ENCODE results near the gene PPP1R12A. TPM values are rescaled to one million over a fixed set of nuclear protein-coding genes. Genes with fewer than 3 reads are reported as not detected.

PPP1R12A gene
- polyA plus RNA-seq, 2 of the 4 experiments (the other 2 are of a cell fraction): 28.0 to 74.8 TPM

GRCh38 chr12:79975143-79975542 is 40.2 kb upstream of the PPP1R12A start:
- FAIRE-seq (no peak), DNase-seq (ENCODE audit: low read depth in 1 of 2, low spot score in 1 of 2) (no peak), ATAC-seq (no peak)
- ChIA-PET CTCF (no interaction called here), POLR2A (no interaction called here)
- no peaks in the 10 kb centered on the region for H3K4me1 ChIP-seq
- no peak overlapping the region for H3K4me2 ChIP-seq
- WGBS (ENCODE audit: missing lambda C conversion rate): 90% methylated on average over 5 of the region's 5 CpGs
- no peak overlapping the region for H3K4me3 ChIP-seq
- H3K9me3 ChIP-seq: no peaks in the 10 kb centered on the region
- no peak for TF ChIP-seq CEBPB (IDR thresholded peaks at IDR 0.05)
- H3K27ac ChIP-seq: no peak overlapping the region

DNA sequence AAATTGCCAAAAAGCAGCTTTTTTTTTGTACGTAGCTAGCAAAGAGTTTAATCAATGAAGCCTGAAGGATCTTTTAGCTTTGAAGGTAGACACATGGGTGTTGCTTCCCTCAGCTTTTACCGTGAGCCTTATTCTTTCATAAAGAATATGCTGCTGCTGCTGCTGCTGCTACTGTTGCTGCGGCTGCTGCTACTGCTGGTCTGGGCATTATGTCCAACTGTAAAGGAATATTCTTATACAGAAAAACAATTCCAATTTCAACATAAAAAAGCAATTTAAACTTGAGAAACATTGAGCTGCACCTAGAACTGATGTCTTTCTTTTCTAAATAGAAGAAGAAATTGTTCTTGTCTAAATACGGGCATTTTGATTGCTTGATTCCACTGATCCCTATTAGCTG is 38.9 kb upstream of the PPP1R12A start:
- ChIA-PET CTCF (interaction anchor here (1.2 kb wide), 1 partner anchor 296 kb away, joined by 3 read pairs; no protein-coding TSS in a partner anchor), POLR2A (no interaction called here)
- DNase-seq (ENCODE audit: low read depth in 1 of 2, low spot score in 1 of 2): no peak
- WGBS (ENCODE audit: missing lambda C conversion rate): 73% methylated on average over 4 of the region's 4 CpGs
- H3K4me3 ChIP-seq: no peak overlapping the region
- TF ChIP-seq FOSL2 (IDR thresholded peaks at IDR 0.05) (no peak), FOSL2 (CRISPR knock-in tag; IDR thresholded peaks at IDR 0.05) (no peak), SREBF2 (IDR thresholded peaks at IDR 0.05) (no peak), EP300 (IDR thresholded peaks at IDR 0.05) (no peak), SMC3 (IDR thresholded peaks at IDR 0.05) (no peak), BCL3 (IDR thresholded peaks at IDR 0.05) (no peak), KDM5A (IDR thresholded peaks at IDR 0.05) (no peak), PHF8 (IDR thresholded peaks at IDR 0.05; ENCODE audit: borderline replicate concordance, low read depth) (no peak), TFCP2L1 (CRISPR knock-in tag; IDR thresholded peaks at IDR 0.05) (no peak), RFX5 (IDR thresholded peaks at IDR 0.05) (no peak), JUN (IDR thresholded peaks at IDR 0.05) (no peak), BHLHE40 (IDR thresholded peaks at IDR 0.05; ENCODE audit: low read depth, low read length) (no peak), CBX8 (IDR thresholded peaks at IDR 0.05) (no peak), KDM1A (IDR thresholded peaks at IDR 0.05; ENCODE audit: low read depth) (no peak), MAZ (IDR thresholded peaks at IDR 0.05; ENCODE audit: borderline replicate concordance, low read depth, low read length) (no peak), HOXB13 (CRISPR knock-in tag; IDR thresholded peaks at IDR 0.05; ENCODE audit: low read depth) (no peak)
- TF ChIP-seq, protein P1, sequence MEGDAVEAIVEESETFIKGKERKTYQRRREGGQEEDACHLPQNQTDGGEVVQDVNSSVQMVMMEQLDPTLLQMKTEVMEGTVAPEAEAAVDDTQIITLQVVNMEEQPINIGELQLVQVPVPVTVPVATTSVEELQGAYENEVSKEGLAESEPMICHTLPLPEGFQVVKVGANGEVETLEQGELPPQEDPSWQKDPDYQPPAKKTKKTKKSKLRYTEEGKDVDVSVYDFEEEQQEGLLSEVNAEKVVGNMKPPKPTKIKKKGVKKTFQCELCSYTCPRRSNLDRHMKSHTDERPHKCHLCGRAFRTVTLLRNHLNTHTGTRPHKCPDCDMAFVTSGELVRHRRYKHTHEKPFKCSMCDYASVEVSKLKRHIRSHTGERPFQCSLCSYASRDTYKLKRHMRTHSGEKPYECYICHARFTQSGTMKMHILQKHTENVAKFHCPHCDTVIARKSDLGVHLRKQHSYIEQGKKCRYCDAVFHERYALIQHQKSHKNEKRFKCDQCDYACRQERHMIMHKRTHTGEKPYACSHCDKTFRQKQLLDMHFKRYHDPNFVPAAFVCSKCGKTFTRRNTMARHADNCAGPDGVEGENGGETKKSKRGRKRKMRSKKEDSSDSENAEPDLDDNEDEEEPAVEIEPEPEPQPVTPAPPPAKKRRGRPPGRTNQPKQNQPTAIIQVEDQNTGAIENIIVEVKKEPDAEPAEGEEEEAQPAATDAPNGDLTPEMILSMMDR (IDR thresholded peaks at IDR 0.05): no peak
- TF ChIP-seq, protein P2, sequence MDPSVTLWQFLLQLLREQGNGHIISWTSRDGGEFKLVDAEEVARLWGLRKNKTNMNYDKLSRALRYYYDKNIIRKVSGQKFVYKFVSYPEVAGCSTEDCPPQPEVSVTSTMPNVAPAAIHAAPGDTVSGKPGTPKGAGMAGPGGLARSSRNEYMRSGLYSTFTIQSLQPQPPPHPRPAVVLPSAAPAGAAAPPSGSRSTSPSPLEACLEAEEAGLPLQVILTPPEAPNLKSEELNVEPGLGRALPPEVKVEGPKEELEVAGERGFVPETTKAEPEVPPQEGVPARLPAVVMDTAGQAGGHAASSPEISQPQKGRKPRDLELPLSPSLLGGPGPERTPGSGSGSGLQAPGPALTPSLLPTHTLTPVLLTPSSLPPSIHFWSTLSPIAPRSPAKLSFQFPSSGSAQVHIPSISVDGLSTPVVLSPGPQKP (IDR thresholded peaks at IDR 0.05; ENCODE audit: low read depth, low read length): no peak
- no peak for FAIRE-seq
- H3K4me1 ChIP-seq: no peaks in the 10 kb centered on the region
- no peak overlapping the region for H3K4me2 ChIP-seq
- H3K27ac ChIP-seq: no peak overlapping the region
- H3K9me3 ChIP-seq: no peaks in the 10 kb centered on the region
- ATAC-seq: no peak

- no peak overlapping the region for H3K27ac ChIP-seq
- no peak for FAIRE-seq
- DNase-seq (ENCODE audit: low read depth in 1 of 2, low spot score in 1 of 2): no peak
- no peaks in the 10 kb centered on the region for H3K4me1 ChIP-seq
- H3K4me2 ChIP-seq: no peak overlapping the region
- CTCF ChIA-PET: interaction anchor here (0.5 kb wide), 1 partner anchor 22 kb away, joined by 3 read pairs; no protein-coding TSS in a partner anchor
- WGBS (ENCODE audit: missing lambda C conversion rate): 53% methylated on average over 3 of the region's 3 CpGs
- no peak for TF ChIP-seq EP300 (IDR thresholded peaks at IDR 0.05)
- POLR2A ChIA-PET: no interaction called here
- no peak for ATAC-seq
- H3K4me3 ChIP-seq: no peak overlapping the region
- no peaks in the 10 kb centered on the region for H3K9me3 ChIP-seq
Measured at GRCh38 chr12:79964100-79964627, 29.3 kb upstream of the PPP1R12A start.
